LNCaP clone FGC (cell line): ENCODE data around the gene ADRA2B.

Source experiments
- DNase-seq: peaks from one replicate; pipeline ENCODE4 v3.0.0-alpha.2; 2011; ENCODE audit warnings: low read depth
- H3K4me3 ChIP-seq: 2 replicates; pipeline ENCODE4 v1.5.1; 2011; ENCODE audit warnings: mild to moderate bottlenecking, low read depth, low read length, control low read depth
- TF ChIP-seq, protein P1 (sequence below): IDR thresholded peaks from 2 replicates; pipeline ENCODE4 v1.5.1; 2012; ENCODE audit warnings: mild to moderate bottlenecking; ENCODE audit not compliant: control insufficient read depth, insufficient read depth; ENCODE audit errors: extremely low read depth

ADRA2B gene

DNA sequence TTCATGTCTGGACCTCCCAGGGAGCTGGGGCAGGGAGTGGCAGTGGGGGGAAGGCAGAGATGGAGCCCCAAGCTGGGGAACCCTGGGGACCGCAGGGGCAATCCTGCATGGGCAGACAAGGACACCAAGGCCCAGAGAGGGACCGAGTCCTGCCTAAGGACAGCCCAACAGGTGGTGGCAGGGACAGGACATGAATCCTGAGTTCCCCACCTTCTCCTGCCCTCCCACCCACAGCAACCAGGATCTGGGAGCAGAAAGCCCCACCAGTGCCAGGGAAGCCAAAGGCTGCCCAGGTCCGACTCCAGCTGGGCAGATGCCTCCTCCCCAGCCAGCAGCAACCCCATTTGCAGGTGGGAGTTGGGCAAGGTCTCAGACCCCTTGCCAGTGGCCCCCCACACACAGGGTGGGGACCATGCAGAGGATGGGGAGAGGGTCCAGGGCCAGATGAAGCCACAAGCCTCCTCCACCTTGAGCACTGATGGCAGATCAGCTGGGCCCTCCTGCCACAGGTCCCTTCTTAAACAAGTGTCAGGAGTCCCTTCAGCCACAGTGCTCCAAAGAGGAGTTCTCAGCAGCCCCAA lies 6.3 kb downstream of the ADRA2B start:
- no peak overlapping the region for H3K4me3 ChIP-seq
- DNase-seq, result no peak
- TF ChIP-seq, protein P1, sequence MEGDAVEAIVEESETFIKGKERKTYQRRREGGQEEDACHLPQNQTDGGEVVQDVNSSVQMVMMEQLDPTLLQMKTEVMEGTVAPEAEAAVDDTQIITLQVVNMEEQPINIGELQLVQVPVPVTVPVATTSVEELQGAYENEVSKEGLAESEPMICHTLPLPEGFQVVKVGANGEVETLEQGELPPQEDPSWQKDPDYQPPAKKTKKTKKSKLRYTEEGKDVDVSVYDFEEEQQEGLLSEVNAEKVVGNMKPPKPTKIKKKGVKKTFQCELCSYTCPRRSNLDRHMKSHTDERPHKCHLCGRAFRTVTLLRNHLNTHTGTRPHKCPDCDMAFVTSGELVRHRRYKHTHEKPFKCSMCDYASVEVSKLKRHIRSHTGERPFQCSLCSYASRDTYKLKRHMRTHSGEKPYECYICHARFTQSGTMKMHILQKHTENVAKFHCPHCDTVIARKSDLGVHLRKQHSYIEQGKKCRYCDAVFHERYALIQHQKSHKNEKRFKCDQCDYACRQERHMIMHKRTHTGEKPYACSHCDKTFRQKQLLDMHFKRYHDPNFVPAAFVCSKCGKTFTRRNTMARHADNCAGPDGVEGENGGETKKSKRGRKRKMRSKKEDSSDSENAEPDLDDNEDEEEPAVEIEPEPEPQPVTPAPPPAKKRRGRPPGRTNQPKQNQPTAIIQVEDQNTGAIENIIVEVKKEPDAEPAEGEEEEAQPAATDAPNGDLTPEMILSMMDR, result no peak

DNA sequence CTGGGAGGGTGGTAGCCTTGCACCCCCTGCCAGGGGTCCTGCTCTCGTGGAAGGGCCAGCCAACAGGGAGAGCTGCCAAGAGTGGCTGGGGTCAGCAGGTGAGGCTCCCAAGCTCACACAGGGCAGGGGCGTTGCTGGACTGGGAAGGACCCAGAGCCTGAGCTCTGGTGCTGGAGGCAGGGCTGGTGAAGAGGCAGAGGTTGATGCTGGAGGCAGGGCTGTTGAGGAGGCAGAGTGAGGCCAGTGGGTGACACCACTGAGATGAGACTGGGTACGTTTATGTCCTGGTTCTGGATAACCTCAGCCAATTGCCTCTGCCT lies 7.0 kb downstream of the ADRA2B start:
- TF ChIP-seq, protein P1, result no peak
- no peak overlapping the region for H3K4me3 ChIP-seq
- no peak for DNase-seq

DNA sequence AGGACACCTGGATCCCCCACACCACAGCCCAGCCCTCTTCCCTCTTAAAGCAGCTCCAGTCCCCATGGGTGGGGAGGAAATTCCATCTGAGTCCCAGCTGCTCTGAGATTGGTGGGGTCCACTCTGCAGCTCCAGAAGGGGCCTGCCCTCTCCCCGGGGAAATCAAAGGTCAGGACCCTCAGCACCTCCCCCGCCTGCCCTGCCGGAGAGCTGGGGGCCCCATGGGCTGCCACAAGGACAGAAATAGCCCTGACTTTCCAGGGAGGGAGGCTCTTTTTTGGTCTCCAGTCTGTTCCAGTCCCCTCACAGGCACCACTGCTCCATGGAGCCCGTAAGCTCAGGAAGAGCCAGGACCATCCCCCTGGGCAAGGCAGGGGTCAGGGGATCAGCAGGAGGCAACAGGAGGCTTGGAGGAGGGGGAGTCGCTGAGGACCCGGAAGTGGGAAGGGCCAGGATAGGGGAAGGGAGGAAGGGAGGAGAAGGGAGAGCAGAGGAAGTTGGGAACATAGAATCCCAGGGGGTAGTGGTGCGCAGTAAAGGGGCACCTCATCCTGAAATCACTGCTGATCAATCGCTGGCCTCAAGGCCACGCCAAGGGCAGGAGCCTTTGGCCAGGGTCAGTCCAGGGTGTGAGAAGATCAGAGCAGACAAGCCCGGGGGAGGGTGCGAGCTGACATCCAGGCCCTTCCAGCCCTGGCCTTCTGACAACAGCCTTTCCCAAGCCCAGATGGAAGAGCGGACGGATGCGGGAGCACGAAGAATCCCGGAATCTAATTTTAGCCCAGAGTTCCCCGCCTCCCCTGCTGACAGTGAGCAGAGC lies 7.6 kb downstream of the ADRA2B start:
- no peak for DNase-seq
- H3K4me3 ChIP-seq, result no peak overlapping the region

DNA sequence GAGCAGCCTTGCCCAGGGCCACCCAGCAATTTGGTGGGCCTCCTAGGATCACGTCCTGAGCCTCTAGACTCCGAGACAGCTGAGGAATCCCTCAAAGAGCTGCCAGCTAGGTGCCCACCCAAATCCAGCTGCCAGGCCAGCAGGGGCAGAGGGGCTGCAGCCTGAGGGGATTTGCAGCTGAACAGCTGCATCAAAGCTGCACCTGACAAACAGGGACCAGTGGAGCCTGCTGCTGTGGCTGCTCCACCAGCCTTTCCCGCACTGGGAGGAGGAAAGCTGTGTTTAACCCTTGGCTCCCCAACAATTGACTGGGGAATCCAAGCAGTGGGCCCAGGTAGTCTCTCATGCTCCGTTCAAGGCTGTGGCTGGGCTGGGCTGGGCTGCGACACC lies 8.2 kb downstream of the ADRA2B start:
- no peak overlapping the region for H3K4me3 ChIP-seq
- DNase-seq, result no peak
- TF ChIP-seq, protein P1, result no peak

More for the DNA sequence above, 7.6 kb downstream of the ADRA2B start:
- TF ChIP-seq, protein P1, result no peak

DNA sequence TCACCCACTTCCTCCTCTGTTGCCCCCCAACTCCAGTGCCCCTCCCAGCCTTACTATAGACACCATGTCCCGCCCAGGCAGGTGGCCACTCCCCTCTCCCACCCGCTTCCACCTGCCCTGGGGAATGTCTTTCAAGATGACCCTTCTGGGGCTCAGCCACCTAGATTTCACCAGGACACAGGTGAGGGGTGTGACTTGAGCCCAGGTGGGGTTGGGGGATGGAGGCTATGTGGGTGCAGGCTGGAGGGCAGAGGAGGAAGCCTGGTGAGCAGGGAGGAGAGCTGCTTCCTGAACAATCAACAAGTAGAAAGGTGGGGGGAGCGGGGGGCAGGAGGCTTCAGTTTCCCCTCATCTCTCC lies 8.7 kb downstream of the ADRA2B start:
- TF ChIP-seq, protein P1, result no peak
- H3K4me3 ChIP-seq, result no peak overlapping the region
- DNase-seq, result no peak

DNA sequence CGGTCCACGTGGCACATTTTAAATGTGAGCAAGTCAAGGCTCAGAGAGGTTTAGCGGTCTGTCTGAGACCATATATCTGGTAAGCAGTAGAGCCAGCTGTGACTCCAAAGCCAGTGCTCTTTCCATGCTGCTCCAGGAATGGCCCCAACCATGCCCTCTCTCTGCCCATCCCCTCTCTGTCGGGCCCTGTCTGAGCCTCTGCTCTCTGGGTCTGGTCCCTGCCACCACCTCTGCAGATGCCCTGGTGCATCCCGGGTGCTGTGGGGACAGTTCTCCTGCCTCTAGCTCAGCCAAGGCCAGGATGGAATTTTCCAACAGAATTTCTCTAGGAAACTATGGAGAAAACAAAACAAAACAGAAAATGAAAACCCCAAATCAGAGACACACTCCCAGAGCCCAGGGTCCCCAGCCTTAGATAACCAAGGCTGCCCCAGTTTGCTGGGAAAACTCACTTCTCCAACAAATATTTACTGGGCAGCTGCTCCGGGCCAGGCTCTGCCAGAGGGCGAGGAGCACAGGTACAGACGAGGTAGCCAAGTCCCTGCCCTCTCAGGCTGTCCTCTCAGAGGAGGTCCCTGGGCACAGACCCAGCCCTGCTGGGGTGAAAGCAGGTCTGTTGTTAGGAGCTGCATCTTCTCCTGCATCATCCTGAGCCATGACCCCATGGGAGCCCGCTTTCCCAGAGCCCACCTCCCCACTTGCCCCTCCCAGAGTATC lies 9.2 kb downstream of the ADRA2B start:
- TF ChIP-seq, protein P1, result no peak
- no peak overlapping the region for H3K4me3 ChIP-seq
- no peak for DNase-seq
